PC-3 (cell line): ENCODE results near the gene SELENOM.

Experiments
- EZH2 ChIP-seq: fragments of 300-600 bp; sonication (generic); IDR thresholded peaks from one replicate; pipeline ENCODE4 v1.6.1; 2017; ENCODE audit warnings: antibody characterized with exemption, mild to moderate bottlenecking, low read length; ENCODE audit not compliant: unreplicated experiment
- EZH2phosphoT487 ChIP-seq: fragments of 300-600 bp; sonication (generic); IDR thresholded peaks from 2 replicates; pipeline ENCODE4 v1.6.1; 2018; ENCODE audit warnings: mild to moderate bottlenecking, antibody characterized with exemption, low read length, borderline replicate concordance
- TF ChIP-seq, protein P1 (sequence below): fragments of 300-600 bp; sonication (generic); conservative IDR thresholded peaks from 2 replicates; pipeline ENCODE4 v1.5.1; 2017; ENCODE audit warnings: antibody characterized with exemption, low read depth, mild to moderate bottlenecking, low read length

DNA sequence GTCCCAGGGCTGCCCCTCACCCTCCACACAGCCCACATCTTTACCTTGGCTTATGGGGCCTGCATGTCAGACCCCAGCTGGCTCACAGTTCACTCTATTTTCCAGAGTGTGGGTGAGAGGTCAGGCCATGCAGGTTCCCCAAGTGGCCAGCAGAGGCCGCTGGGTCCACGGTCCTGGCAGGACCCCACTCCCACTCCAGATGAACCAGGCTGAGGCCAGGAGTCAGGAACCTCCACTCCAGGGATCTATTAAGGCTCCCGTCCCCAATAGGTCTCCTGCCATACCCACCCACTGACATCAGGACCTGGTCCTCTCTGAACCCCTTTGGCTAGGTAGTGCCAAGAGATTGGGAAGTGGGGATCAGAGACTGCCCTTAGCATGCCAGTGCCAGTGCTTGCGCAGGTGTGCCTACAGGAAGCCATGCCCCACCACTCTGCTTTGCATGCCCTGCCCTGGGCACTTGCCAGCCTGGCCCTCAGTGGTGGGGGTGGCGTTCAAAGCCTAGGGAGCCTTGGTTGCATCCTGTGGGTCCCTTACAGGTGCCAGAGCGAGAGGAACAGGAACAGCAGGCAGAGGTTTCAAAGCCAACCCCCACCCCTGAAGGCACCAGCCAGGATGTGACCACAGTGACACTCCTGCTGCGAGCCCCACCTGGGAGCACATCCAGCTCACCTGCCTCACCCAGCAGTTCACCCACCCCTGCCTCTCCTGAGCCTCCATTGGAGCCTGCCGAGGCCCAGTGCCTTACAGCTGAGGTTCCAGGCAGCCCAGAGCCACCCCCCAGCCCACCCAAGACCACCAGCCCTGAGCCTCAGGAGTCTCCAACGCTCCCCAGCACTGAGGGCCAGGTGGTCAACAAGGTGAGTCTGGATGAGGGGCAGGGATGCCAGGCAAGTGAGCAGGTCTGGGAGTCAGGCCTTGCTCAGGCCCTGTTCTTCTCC lies 17.9 kb downstream of the SELENOM start:
- TF ChIP-seq, protein P1, sequence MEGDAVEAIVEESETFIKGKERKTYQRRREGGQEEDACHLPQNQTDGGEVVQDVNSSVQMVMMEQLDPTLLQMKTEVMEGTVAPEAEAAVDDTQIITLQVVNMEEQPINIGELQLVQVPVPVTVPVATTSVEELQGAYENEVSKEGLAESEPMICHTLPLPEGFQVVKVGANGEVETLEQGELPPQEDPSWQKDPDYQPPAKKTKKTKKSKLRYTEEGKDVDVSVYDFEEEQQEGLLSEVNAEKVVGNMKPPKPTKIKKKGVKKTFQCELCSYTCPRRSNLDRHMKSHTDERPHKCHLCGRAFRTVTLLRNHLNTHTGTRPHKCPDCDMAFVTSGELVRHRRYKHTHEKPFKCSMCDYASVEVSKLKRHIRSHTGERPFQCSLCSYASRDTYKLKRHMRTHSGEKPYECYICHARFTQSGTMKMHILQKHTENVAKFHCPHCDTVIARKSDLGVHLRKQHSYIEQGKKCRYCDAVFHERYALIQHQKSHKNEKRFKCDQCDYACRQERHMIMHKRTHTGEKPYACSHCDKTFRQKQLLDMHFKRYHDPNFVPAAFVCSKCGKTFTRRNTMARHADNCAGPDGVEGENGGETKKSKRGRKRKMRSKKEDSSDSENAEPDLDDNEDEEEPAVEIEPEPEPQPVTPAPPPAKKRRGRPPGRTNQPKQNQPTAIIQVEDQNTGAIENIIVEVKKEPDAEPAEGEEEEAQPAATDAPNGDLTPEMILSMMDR, result peak; percentile 64
- TF ChIP-seq EZH2 (no peak), EZH2phosphoT487 (no peak)
